GM12878 (cell line): ENCODE measurements around the gene PTGR2. TPM values are rescaled to one million over a fixed set of nuclear protein-coding genes. Genes with fewer than 3 reads are reported as not detected.
A peak's percentile ranks its signal among the peaks of the same experiment; 100 is the strongest.

ENCODE experiments used
- BACH1 ChIP-seq: fragments of 450-650 bp; IDR thresholded peaks from 2 replicates; pipeline ENCODE4 v1.6.1; 2017; ENCODE audit warnings: mild to moderate bottlenecking, borderline replicate concordance
- CHD1 ChIP-seq: IDR thresholded peaks from 2 replicates; pipeline ENCODE4 v1.6.1; 2012; ENCODE audit warnings: low read depth, low read length, improper control_type of control experiment
- EGR1 ChIP-seq, 2 experiments: IDR thresholded peaks; 1 replicate in 1 of 2; 2 replicates in 1 of 2; pipeline ENCODE4 v1.6.1; 2011 to 2012; ENCODE audit warnings: low read depth in 2 of 2, low read length in 2 of 2, borderline replicate concordance in 1 of 2, mild to moderate bottlenecking in 1 of 2, moderate library complexity in 1 of 2
- FOXM1 ChIP-seq: IDR thresholded peaks from 2 replicates; pipeline ENCODE4 v1.6.1; 2012; ENCODE audit warnings: low read depth, mild to moderate bottlenecking, inconsistent platforms, low read length, moderate library complexity
- HDAC6 ChIP-seq: fragments of 200-600 bp; sonication (generic); IDR thresholded peaks from one replicate; pipeline ENCODE4 v1.8.0; 2017; ENCODE audit warnings: antibody characterized with exemption; ENCODE audit not compliant: unreplicated experiment
- IKZF1 ChIP-seq: fragments of 450-650 bp; conservative IDR thresholded peaks from 2 replicates; pipeline ENCODE4 v1.6.1; 2017; ENCODE audit warnings: antibody characterized with exemption, mild to moderate bottlenecking
- IRF4 ChIP-seq: IDR thresholded peaks from 2 replicates; pipeline ENCODE4 v1.6.1; 2011; ENCODE audit warnings: low read depth, low read length
- KLF5 ChIP-seq: fragments of 450-650 bp; IDR thresholded peaks from 2 replicates; pipeline ENCODE4 v1.6.1; 2014; ENCODE audit warnings: mild to moderate bottlenecking; ENCODE audit not compliant: partially characterized antibody
- MTA2 ChIP-seq: fragments of 450-650 bp; IDR thresholded peaks from 2 replicates; pipeline ENCODE4 v1.6.1; 2016; ENCODE audit warnings: low read depth, mild to moderate bottlenecking, moderate library complexity
- POLR2A ChIP-seq: IDR thresholded peaks from 2 replicates; pipeline ENCODE4 v1.6.1; 2011; ENCODE audit warnings: low read depth, mild to moderate bottlenecking, low read length
- POLR2AphosphoS2 ChIP-seq: IDR thresholded peaks from 2 replicates; pipeline ENCODE4 v1.6.1; 2011; ENCODE audit warnings: low read depth, mild to moderate bottlenecking, low read length, improper control_type of control experiment, moderate library complexity
- PRDM15 ChIP-seq: fragments of 450-650 bp; formaldehyde crosslinking; IDR thresholded peaks from 2 replicates; pipeline ENCODE4 v1.4.0; 2020; ENCODE audit warnings: mild to moderate bottlenecking, moderate library complexity
- RFX5 ChIP-seq: IDR thresholded peaks from 2 replicates; pipeline ENCODE4 v1.6.1; 2011; ENCODE audit warnings: low read depth, low read length, improper control_type of control experiment
- SIX5 ChIP-seq: IDR thresholded peaks from 2 replicates; pipeline ENCODE4 v1.6.1; 2011; ENCODE audit warnings: mild to moderate bottlenecking, low read depth, low read length, moderate library complexity; ENCODE audit not compliant: severe bottlenecking
- SKIL ChIP-seq: fragments of 450-650 bp; IDR thresholded peaks from 2 replicates; pipeline ENCODE4 v1.6.1; 2017; ENCODE audit warnings: mild to moderate bottlenecking, low read depth, inconsistent platforms; ENCODE audit not compliant: poor library complexity, severe bottlenecking
- SUPT20H ChIP-seq: IDR thresholded peaks from 2 replicates; pipeline ENCODE4 v1.6.1; 2011; ENCODE audit warnings: low read depth, mild to moderate bottlenecking, low read length, moderate library complexity, borderline replicate concordance; ENCODE audit not compliant: control insufficient read depth
- ZBTB11 ChIP-seq: fragments of 450-650 bp; formaldehyde crosslinking; IDR thresholded peaks from 2 replicates; pipeline ENCODE4 v1.5.0; 2022; ENCODE audit warnings: mild to moderate bottlenecking, missing genetic modification characterization
- ZBTB33 ChIP-seq: fragments of 450-650 bp; IDR thresholded peaks from 2 replicates; pipeline ENCODE4 v1.6.1; 2017; ENCODE audit warnings: mild to moderate bottlenecking
- polyA plus RNA-seq, 11 experiments: library from polyadenylated mRNA; depleted of rRNA in 4 of 11; unstranded in 6 of 11; stranded (reverse) in 5 of 11; fragments of >200 nt; fragmentation: Nextera tagmentation in 4 of 11; fragmentation: Illumina TruSeq in 1 of 11; extraction: Ambion mirVana in 4 of 11; extraction: Trizol in 1 of 11; gene quantifications; 1 replicate in 1 of 11; 2 replicates in 10 of 11; pipeline versions ENCODE4 v1.2.1 to v1.2.3, GENCODE V29; 2011 to 2016; ENCODE audit warnings: inconsistent platforms in 2 of 11, missing spikeins in 2 of 11, low read depth in 1 of 11
- total RNA-seq, 4 experiments: library from RNA; depleted of rRNA in 3 of 4; stranded (reverse); fragments of >200 nt in 3 of 4; fragmentation: Illumina TruSeq in 1 of 4; extraction: Trizol in 1 of 4; gene quantifications; 2 replicates each; pipeline versions ENCODE4 v1.2.1 to v1.2.3, GENCODE V29; 2013 to 2021

The PTGR2 gene
- total and polyA plus RNA-seq, 10 of the 15 experiments (the other 5 are each of a cell fraction or from before 2014, with no cell fraction given), result 3.3 to 12.8 (median 8.4) TPM

- peak; percentile 59 for TF ChIP-seq SKIL
- TF ChIP-seq BACH1, result peak; percentile 85; the same call in 1 of the 2 replicates
- 0 out of 2 replicates have a peak, but pooled peaks have one; percentile 12 for TF ChIP-seq MTA2
- TF ChIP-seq ZBTB11 (CRISPR knock-in tag), result peak; percentile 80
- no peak for TF ChIP-seq IRF4
- peak; percentile 84 for TF ChIP-seq KLF5
- TF ChIP-seq CHD1, result no peak; the same call in 1 of the 2 replicates
- no peak for TF ChIP-seq RFX5
- no peak for TF ChIP-seq ZBTB33
- no peak for TF ChIP-seq PRDM15
- TF ChIP-seq EGR1 (IDR thresholded peaks at IDR 0.05; ENCODE audit: borderline replicate concordance in 1 of 2, low read depth in 2 of 2, low read length in 2 of 2), result peak; percentile 62 to 98
- peak; percentile 98 for TF ChIP-seq IKZF1
- TF ChIP-seq HDAC6, result no peak
- TF ChIP-seq POLR2AphosphoS2, result no peak; the same call in 1 of the 2 replicates
- peak; percentile 39 for TF ChIP-seq SIX5
- TF ChIP-seq SUPT20H, result no peak
- peak; percentile 94 for TF ChIP-seq POLR2A
- no peak for TF ChIP-seq FOXM1
Observed at GRCh38 chr14:73886449-73887317, 35.1 kb downstream of the PTGR2 start, which contains the start of gene ZNF410 (continued).
